Superior temporal gyrus (tissue), 1 donor: ENCODE data around the gene RPN2.
A peak's percentile ranks its signal among the peaks of the same experiment; 100 is the strongest.
"Not testable (repeated sequence)": the region's sequence is repeated elsewhere in the genome, so short reads cannot be mapped to it uniquely, and the experiment has no call there.

Experiments
- DNase-seq: peaks from one replicate; pipeline ENCODE4 v3.0.0-alpha.2; 2016; ENCODE audit errors: extremely low spot score

Gene RPN2

GRCh38 chr20:37178839-37179682 lies at the start of gene RPN2, which contains the start of gene MROH8:
RPN2 (plus strand) TSS chr20:37179330; CDS start chr20:37179357, 27 bp downstream.
MROH8 (minus strand) TSS chr20:37179548.
- DNase-seq = peak; percentile 98

GRCh38 chr20:37131486-37131885 lies 47.6 kb upstream of the RPN2 start:
- DNase-seq = no peak

GRCh38 chr20:37133952-37134351 lies 45.2 kb upstream of the RPN2 start:
- no peak for DNase-seq

DNA sequence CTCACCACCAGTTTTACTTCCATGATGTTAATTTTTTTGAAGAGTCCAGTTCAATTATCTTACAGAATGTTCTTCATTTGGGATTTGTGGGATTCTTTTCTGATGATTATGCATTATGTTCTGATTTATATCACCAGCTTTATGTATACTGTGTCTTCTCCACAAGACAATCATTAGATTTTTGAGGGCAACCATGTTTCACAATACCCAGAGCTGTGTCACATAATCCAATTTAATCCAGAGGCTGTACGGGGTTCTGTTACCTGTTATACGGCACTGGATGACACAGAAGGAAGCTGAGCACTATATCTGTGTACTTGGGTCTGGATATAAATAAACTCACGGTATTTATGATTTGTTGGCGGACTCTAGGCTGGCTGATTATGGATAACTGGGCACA lies 41.6 kb upstream of the RPN2 start:
- no peak for DNase-seq

DNA sequence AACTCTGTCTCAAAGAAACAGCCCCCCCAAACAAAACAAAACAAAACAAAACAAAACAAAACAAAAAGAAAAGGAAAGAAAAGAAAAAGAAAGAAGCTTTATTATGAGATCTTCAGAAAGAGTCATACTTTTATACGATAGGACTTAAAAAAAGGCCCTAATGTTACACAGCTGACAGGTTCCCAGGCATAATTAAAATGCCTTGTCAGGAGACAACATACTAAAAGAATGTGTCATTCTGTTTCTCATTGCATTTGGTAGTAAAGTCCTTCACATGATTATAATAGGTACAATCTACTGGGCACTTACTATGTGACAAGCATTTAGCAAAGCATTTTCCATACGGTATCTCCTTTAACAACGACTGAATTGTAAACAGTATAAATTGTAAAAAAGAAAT lies 36.4 kb upstream of the RPN2 start:
- no peak for DNase-seq

DNA sequence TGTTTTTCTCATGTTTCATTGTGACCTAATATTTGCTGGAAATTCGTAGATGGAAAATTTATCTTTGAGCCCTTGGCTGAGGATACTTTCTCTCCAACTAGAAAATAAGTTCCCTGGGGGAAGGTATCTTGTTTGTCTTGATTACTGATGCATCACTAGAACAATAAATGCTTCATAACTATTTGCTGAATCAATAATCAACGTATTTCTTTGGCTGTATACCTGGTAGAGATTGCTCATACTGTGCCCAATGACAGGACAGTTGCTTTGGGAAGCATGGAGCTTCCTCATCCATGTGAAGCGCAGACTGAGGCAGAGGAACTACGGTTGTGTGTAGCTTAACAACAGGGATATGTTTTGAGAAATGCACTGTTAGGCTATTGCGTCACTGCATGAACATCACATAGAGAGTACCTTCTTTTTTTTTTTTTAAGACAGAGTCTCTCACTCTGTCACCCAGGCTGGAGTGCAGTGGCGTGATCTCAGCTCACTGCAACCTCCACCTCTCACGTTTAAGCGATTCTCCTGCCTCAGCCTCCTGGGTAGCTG lies 34.2 kb upstream of the RPN2 start:
- DNase-seq = no peak

- DNase-seq = no peak
Measured at GRCh38 chr20:37147250-37147649, 31.9 kb upstream of the RPN2 start.

DNA sequence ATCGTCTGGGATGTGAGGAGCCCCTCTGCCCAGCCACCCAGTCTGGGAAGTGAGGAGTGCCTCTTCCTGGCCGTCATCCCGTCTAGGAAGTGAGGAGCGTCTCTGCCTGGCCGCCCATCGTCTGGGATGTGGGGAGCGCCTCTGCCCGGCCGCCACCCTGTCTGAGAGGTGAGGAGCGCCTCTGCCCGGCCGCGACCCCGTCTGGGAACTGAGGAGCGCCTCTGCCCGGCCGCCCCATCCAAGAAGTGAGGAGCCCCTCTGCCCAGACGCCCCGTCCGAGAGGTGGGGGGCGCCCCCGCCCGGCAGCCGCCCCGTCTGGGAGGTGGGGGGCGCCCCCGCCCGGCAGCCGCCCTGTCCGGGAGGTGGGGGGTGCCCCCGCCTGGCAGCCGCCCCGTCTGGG lies 28.3 kb upstream of the RPN2 start:
- not testable (repeated sequence) for DNase-seq

DNA sequence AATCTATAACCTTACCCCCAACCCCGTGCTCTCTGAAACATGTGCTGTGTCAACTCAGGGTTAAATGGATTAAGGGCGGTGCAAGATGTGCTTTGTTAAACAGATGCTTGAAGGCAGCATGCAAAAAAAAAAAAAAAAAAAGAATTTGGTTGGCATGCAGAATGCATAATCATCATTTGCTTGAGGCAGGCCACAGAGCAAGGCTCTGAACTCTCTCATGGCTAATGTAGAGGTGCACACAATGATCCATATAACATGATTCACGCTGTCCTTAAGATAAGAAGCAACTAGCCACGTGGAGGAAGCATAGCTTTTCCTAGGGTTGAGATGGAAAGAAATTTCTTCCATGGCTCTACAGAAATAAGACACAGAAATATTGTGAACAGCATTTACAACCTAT lies 27.6 kb upstream of the RPN2 start:
- no peak for DNase-seq

- DNase-seq = no peak
Measured at GRCh38 chr20:37152284-37152683, 26.8 kb upstream of the RPN2 start.

DNA sequence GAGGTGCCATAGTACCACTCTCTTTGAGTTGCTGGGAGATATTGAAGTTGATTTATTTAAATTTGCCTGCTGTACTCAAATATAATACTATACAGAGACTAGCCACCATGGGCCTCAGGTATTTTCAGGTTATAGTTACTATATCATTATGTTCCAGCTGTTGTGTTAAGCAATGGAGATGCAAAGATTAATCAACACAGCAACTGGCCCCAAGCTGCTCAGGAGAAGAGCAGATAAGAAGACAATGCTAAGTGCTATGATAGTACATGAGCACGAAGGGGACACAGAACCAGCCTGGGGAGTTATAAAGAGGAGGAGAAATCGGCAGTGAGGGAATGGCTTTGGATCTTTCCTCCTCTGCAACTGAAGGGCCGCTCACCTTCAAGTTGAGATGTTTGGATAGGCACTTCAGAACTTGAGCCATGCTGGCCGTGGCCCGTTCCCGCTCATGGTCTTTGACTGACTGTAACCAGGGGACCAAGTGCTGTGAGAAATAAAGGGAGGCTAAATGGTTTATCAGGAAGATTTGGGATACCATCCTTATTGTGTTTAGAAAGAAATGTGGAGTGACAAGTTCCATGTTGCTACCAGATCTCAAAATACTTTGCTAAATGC lies 24.3 kb upstream of the RPN2 start:
- no peak for DNase-seq

DNA sequence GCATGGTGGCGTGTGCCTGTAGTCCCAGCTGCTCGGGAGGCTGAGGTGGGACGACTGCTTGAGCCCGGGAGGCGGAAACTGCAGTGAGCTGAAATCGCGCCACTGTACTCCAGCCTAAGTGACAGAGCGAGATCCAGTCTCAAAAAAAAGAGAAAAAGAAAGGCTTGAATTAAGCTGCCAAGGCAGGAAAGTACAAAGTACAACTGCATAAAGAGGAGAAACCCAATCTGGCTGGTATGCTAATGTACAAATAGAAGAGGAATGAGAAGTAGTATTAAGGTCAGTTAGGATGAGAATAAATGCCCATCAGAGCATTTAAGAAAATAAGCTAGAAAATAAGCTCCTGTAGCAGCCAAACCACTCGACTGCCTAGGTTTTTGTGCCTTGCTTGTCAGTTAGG lies 23.1 kb upstream of the RPN2 start:
- no peak for DNase-seq

DNA sequence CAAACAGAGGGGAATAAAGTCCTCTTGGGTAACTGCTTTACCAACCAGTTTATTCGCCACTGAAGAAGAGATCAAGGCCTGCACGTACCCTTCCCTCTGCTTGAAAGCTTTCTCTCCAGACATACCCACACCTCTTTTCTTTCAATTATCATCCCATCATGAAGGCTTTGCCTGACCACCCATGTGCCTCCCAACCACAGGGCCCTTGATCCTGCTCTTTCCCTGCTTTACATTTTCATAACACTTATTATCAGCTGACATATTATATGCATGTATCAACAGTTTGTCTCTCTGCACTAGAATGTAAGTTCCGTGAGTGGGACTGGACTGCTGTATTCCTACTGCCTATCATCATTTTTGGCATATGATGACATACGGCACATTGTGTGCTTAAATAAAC lies 20.9 kb upstream of the RPN2 start:
- DNase-seq = no peak

GRCh38 chr20:37160683-37161082 lies 18.4 kb upstream of the RPN2 start:
- no peak for DNase-seq

DNA sequence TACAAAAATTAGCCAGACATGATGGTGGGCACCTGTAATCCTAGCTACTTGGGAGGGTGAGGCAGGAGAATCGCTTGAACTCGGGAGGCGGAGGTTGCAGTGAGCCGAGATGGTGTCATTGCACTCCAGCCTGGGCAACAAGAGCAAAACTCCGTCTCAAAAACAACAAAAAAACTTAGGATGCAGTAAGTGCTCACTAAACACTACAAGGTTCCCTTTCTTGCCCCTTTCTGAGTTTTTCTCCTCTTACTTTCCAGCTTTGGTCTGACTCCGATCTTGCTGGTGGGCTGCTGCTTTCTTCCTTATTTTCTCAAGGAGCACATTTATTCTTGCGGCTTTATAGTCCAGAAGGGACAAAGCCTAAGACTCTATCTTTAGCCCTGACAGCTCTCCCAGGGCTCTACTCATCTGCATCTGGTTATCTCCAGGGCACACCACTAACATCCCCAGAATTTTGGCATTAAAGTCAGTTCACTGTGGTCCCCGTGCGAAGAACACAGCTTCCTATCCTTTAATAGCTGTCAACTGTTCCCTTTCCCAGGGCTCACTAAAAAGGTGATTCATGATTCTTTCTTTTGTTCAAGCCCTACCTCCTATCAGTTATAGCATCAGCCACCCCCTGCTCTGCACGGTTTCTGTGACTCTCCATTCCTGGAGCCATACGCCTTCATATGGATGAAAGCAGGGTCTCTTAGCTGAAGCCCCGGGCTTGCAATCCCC lies 17.1 kb upstream of the RPN2 start:
- DNase-seq = no peak

DNA sequence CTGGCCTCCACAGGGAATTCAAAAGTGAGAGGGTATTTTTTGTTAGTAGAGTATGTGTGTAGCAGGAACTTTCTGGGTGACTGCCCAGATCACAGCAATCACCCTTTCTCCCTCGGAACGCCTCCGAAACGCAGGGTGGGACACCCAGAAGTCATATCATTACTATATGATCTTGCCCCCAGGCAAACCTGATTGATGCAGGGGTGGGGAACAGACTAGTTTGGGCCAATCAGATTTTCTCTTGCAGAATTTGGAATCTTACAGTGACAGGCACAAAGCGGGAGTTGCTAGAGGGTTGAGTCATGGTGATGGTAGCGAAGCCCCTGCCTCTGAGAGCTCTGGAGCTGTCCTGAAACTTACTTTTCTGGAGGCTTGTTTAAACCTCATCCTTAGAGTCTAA lies 16.5 kb upstream of the RPN2 start:
- DNase-seq = no peak

DNA sequence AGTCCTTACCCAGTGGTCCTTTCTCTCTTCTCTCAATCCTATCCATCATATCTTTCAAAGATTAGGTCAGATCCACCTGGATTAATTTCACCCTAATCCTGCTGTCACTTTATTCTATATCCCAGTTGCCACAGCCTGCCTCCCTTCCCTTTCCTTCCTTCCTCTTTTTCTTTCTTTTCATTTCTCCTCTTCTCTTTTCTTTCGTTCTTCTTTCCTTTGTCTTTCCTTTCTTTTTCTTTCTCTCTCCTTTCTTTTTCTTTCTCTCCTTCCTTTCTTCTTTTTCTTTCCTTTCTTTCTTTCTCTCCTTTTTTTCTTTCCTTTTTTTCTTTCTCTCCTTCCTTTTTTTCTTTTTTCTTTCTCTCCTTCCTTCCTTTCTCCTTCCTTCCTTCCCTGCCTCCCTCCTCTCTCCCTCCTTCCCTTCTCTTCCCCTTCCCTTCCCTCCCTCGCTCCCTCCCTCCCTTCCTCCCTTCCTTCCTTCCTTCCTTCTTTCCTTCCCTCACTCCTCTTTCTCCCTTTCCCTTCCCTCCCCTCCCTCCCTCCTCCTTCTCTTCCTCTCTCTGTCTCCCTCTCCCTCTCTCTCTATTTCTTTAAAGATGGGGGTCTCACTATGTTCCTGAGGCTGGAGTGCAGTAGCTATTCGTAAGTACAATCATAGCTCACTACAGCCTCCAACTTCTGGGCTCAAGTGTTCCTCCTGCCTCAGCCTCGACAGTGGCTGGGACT lies 15.1 kb upstream of the RPN2 start:
- DNase-seq = no peak

DNA sequence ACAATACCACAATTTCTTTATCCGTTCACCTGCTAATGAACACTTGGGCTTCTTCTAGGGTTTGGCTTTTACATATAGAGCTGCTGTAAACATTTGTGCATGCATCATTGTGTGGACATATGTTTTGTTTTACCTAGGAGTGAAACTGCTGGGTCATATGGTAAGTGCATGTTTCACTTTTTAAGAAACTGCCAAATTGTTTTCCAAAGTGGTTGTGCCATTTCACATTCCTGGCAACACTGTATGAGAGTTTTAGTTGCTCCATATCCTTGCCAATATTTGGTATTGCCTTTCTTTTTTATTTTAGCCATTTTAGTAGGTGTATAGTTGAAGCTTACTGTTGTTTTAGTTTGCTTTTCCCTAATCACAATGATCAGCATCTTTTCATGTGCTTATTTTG lies 14.1 kb upstream of the RPN2 start:
- DNase-seq = no peak

DNA sequence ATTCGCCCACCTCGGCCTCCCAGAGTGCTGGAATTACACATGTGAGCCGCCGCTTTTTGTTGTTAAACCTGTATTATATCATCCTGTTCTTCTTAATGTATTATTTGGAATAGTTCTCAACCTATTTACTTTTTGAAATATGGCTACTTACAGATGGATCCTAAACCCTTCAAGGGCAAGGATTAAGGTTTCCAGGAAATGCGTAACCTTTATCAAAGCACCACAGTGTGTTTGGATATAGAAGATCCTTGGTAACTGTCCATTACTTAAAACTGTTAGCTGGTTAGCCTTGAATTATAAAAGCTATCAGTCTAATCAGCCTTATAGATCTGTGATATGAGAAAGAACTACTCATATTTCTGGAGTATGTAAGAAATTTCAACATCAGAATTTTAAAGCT lies 12.3 kb upstream of the RPN2 start:
- DNase-seq = no peak

GRCh38 chr20:37172836-37173235 lies 6.3 kb upstream of the RPN2 start:
- DNase-seq = no peak

DNA sequence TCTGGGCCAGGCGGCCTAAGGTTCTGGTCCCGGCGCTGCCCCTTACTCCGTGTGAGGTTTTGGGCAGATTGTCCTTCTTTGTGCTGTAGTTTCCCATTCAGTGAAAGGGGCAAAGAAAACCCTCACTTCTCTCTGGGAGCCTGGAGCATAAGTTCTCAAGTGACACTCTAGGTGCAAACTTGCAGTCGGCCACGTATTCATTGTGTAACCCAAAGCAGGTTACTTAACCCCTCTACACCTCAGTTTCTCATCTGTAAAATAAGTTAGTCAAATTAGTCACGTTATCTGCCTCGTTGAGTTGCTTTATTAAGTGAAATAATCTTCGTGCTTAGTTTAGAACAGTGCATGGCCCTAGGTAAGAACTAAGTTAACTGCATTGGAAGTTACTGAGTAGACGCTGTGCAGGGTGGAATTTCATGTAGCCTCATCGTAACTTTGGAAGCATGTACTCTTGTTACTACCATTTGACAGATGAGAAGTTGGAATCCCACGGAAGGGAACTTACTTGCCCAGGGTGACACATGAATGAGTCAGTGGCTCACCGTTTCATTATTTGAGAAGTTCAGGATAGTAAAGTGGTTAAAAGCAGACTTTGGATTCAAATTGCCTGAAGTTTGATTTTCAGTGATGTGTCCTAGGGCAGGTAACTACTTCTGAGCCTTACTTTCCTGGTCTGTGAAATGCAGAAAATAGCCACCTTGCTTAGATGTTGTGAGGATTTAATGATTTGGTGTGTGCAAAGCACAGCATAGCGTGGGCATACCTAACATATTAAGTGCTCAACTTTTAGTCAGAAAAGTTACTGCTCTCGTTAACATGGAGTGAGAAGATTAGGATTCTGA lies 774 bp downstream of the RPN2 start:
- peak; percentile 32 for DNase-seq
